Panc1 (cell line): ENCODE results near the gene ZKSCAN3. TPM values are rescaled to one million over a fixed set of nuclear protein-coding genes. Genes with fewer than 3 reads are reported as not detected.
A peak's percentile ranks its signal among the peaks of the same experiment; 100 is the strongest.

Experiments used
- ATAC-seq: fragments of 200-7000 bp; cut with Tn5 transposase; 2 replicates; pipeline ENCODE4 v1.9.1; 2020; ENCODE audit warnings: mild to moderate bottlenecking, moderate library complexity
- BruUV-seq: library from RNA; stranded (reverse); fragments of 400-500 nt; replicated peaks from 2 replicates; lab custom pipeline; 2021; lab: Mats Ljungman, UMichigan
- CTCF ChIA-PET: fragments of 300-600 bp; sonication (Branson Sonifier 250); formaldehyde crosslinking; loops from one replicate; lab custom pipeline; 2022; ENCODE audit warnings: antibody characterized with exemption; lab: Charles Lee
- POLR2A ChIA-PET: fragments of 300-600 bp; sonication (Branson Sonifier 250); formaldehyde crosslinking; loops from one replicate; lab custom pipeline; 2022; ENCODE audit warnings: antibody characterized with exemption; lab: Charles Lee
- DNase-seq: peaks from one replicate; pipeline ENCODE4 v3.0.0-alpha.2; 2010; ENCODE audit warnings: low read depth, low spot score
- H3K27ac ChIP-seq: 2 replicates; pipeline ENCODE4 v1.5.1; 2011; ENCODE audit warnings: mild to moderate bottlenecking, low read length, inconsistent platforms
- H3K27me3 ChIP-seq: fragments of 200-500 bp; sonication (Bioruptor generic); 2 replicates; pipeline ENCODE4 v1.6.0; 2014; ENCODE audit warnings: low read length, inconsistent platforms; ENCODE audit not compliant: control insufficient read depth, insufficient read depth
- H3K36me3 ChIP-seq: fragments of 200-500 bp; sonication (Bioruptor generic); 2 replicates; pipeline ENCODE4 v1.5.1; 2014; ENCODE audit warnings: inconsistent platforms, mild to moderate bottlenecking, low read length, moderate library complexity; ENCODE audit not compliant: control insufficient read depth, insufficient read depth
- H3K4me1 ChIP-seq: 2 replicates; pipeline ENCODE4 v1.5.1; 2011; ENCODE audit warnings: inconsistent platforms, mild to moderate bottlenecking, low read length, moderate library complexity; ENCODE audit not compliant: control insufficient read depth, insufficient read depth
- H3K4me3 ChIP-seq, 2 experiments: 2 replicates each; pipeline ENCODE4 v1.5.1; 2011 to 2012; ENCODE audit warnings: low read depth in 2 of 2, low read length in 2 of 2, mild to moderate bottlenecking in 2 of 2, inconsistent platforms in 1 of 2, moderate library complexity in 1 of 2
- H3K9me3 ChIP-seq: fragments of 200-500 bp; sonication (Bioruptor generic); 2 replicates; pipeline ENCODE4 v1.5.1; 2014; ENCODE audit warnings: low read depth, mild to moderate bottlenecking, inconsistent platforms, low read length, moderate library complexity; ENCODE audit not compliant: control insufficient read depth, insufficient read depth
- POLR2AphosphoS5 ChIP-seq: IDR thresholded peaks from 2 replicates; pipeline ENCODE4 v1.6.1; 2012; ENCODE audit warnings: mild to moderate bottlenecking, low read depth, low read length, moderate library complexity
- SIN3A ChIP-seq: IDR thresholded peaks from 2 replicates; pipeline ENCODE4 v1.6.1; 2012; ENCODE audit warnings: low read depth, mild to moderate bottlenecking, low read length, moderate library complexity, borderline replicate concordance; ENCODE audit not compliant: insufficient read depth
- TCF7L2 ChIP-seq: IDR thresholded peaks from 2 replicates; pipeline ENCODE4 v1.6.1; 2011; ENCODE audit warnings: mild to moderate bottlenecking, low read depth, low read length, inconsistent platforms
- in situ Hi-C: cut with HindIII; loops from 2 replicates; pipeline ENCODE4 v1.10.0; 2016; ENCODE audit warnings: low sequenced_read_pairs, low pct_unique_long_range_greater_than_20kb
- intact Hi-C: fragments of 100-400 bp; cut with micrococcal nuclease; formaldehyde crosslinking; loops from one replicate; pipeline ENCODE4 v1.10.0; 2022; ENCODE audit not compliant: unreplicated experiment
- total RNA-seq: library from RNA; stranded (reverse); gene quantifications from one replicate; pipeline ENCODE4 v1.2.1, GENCODE V29; 2021; ENCODE audit not compliant: unreplicated experiment
- TF ChIP-seq, protein P1 (sequence below): fragments of 450-650 bp; IDR thresholded peaks from 2 replicates; pipeline ENCODE4 v1.5.1; 2017; ENCODE audit warnings: mild to moderate bottlenecking
- TF ChIP-seq, protein P2 (sequence below), 2 experiments: IDR thresholded peaks; 2 replicates each; pipeline ENCODE4 v1.6.1; 2011 to 2012; ENCODE audit warnings: low read depth in 2 of 2, control low read depth in 1 of 2, low read length in 1 of 2, mild to moderate bottlenecking in 1 of 2, moderate library complexity in 1 of 2; ENCODE audit not compliant: insufficient read depth in 1 of 2

Gene ZKSCAN3
- total RNA-seq, 1 experiment from 2014 or later: 7.0 TPM

DNA sequence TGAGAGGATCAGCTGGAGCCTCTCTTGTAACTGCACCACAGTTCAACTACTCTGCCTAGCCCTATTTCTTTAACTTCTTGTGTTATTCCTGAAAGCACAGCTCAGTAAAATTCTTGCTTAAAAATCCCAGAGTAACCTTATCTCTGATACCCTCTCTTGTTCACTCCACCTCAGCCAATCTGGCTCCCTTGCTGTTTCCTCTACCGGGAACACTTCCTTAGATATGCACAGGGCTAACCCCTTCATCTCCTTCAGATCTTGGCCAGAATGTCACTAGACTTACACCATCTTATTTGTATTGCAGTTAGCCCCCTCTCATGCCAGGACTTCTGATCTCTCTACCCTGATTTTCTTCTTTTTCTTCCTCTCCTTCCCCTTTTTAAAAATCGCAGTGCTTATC lies 2.6 kb upstream of the ZKSCAN3 start:
- ChIA-PET POLR2A (no interaction called here), CTCF (no interaction called here)
- Histone ChIP-seq H3K9me3 (no peaks in the 10 kb centered on the region), H3K36me3 (peaks cover 2% of the 10 kb centered on the region; the same call in 1 of the 2 replicates), H3K27ac (no peak overlapping the region), H3K4me1 (peaks cover 5% of the 10 kb centered on the region), H3K4me3 (no peak overlapping the region), H3K27me3 (no peaks in the 10 kb centered on the region)
- BruUV-seq: no TSS peak
- no peak for TF ChIP-seq SIN3A
- no peak for TF ChIP-seq POLR2AphosphoS5
- no peak for TF ChIP-seq TCF7L2
- TF ChIP-seq, protein P1, sequence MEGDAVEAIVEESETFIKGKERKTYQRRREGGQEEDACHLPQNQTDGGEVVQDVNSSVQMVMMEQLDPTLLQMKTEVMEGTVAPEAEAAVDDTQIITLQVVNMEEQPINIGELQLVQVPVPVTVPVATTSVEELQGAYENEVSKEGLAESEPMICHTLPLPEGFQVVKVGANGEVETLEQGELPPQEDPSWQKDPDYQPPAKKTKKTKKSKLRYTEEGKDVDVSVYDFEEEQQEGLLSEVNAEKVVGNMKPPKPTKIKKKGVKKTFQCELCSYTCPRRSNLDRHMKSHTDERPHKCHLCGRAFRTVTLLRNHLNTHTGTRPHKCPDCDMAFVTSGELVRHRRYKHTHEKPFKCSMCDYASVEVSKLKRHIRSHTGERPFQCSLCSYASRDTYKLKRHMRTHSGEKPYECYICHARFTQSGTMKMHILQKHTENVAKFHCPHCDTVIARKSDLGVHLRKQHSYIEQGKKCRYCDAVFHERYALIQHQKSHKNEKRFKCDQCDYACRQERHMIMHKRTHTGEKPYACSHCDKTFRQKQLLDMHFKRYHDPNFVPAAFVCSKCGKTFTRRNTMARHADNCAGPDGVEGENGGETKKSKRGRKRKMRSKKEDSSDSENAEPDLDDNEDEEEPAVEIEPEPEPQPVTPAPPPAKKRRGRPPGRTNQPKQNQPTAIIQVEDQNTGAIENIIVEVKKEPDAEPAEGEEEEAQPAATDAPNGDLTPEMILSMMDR: no peak
- TF ChIP-seq, protein P2, sequence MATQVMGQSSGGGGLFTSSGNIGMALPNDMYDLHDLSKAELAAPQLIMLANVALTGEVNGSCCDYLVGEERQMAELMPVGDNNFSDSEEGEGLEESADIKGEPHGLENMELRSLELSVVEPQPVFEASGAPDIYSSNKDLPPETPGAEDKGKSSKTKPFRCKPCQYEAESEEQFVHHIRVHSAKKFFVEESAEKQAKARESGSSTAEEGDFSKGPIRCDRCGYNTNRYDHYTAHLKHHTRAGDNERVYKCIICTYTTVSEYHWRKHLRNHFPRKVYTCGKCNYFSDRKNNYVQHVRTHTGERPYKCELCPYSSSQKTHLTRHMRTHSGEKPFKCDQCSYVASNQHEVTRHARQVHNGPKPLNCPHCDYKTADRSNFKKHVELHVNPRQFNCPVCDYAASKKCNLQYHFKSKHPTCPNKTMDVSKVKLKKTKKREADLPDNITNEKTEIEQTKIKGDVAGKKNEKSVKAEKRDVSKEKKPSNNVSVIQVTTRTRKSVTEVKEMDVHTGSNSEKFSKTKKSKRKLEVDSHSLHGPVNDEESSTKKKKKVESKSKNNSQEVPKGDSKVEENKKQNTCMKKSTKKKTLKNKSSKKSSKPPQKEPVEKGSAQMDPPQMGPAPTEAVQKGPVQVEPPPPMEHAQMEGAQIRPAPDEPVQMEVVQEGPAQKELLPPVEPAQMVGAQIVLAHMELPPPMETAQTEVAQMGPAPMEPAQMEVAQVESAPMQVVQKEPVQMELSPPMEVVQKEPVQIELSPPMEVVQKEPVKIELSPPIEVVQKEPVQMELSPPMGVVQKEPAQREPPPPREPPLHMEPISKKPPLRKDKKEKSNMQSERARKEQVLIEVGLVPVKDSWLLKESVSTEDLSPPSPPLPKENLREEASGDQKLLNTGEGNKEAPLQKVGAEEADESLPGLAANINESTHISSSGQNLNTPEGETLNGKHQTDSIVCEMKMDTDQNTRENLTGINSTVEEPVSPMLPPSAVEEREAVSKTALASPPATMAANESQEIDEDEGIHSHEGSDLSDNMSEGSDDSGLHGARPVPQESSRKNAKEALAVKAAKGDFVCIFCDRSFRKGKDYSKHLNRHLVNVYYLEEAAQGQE (IDR thresholded peaks at IDR 0.05; ENCODE audit: insufficient read depth in 1 of 2, low read depth in 2 of 2, low read length in 1 of 2): no peak
- in situ Hi-C loops: no loop called here
- DNase-seq (no peak), ATAC-seq (no peak)
- intact Hi-C loops: no loop called here

DNA sequence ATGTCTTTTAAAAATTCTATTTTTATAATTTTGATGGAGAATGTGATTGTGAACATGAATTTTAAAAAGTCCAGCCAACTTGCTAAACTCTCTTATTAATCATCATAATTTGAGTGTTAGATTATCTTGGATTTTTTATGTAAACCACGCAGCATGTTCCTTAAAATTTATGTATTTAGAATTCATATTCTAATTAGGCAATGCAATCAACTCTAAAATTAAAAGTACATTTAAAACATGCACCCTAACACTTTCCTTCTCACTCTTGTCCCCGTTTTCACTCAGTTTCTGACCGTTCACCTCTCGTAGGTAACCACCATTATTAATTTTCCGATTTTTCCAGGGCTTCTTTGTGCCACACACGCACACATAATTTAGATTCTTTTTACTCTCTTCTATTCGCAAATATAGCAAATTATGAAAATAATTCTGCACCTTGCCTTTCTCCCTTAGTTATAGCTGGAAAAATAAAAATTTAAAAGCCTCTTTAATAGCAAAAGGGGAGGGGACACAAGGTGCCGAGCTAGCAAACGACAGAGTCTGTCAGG lies 329 bp upstream of the ZKSCAN3 start:
- ChIA-PET CTCF (no interaction called here), POLR2A (interaction anchor here (0.7 to 0.9 kb wide), 2 partner anchors 10 to 13 kb away, joined by 6 to 8 read pairs; partner anchors contain the start of gene ZSCAN31)
- in situ Hi-C loops (no loop called here), intact Hi-C loops (no loop called here)
- no TSS peak for BruUV-seq
- Histone ChIP-seq H3K36me3 (peaks cover 2% of the 10 kb centered on the region; the same call in 1 of the 2 replicates), H3K9me3 (no peaks in the 10 kb centered on the region), H3K27me3 (no peaks in the 10 kb centered on the region), H3K27ac (peak overlapping the region; percentile 93), H3K4me1 (peaks cover 20% of the 10 kb centered on the region), H3K4me3 (peak overlapping the region; percentile 73 to 75)
- no peak for TF ChIP-seq POLR2AphosphoS5
- TF ChIP-seq, protein P1: no peak
- TF ChIP-seq SIN3A: no peak
- TF ChIP-seq, protein P2 (IDR thresholded peaks at IDR 0.05; ENCODE audit: insufficient read depth in 1 of 2, low read depth in 2 of 2, low read length in 1 of 2): no peak
- TF ChIP-seq TCF7L2: no peak
- no peak for ATAC-seq
- DNase-seq: no peak
